IMR-90 (cell line): Measurements from ENCODE around the gene CMSS1. TPM values are rescaled to one million over a fixed set of nuclear protein-coding genes. Genes with fewer than 3 reads are reported as not detected.
A peak's percentile ranks its signal among the peaks of the same experiment; 100 is the strongest.

Source experiments
- ATAC-seq: fragments of 200-7000 bp; cut with Tn5 transposase; 2 replicates; pipeline ENCODE4 v1.9.1; 2020; ENCODE audit warnings: low read depth, mild to moderate bottlenecking, moderate library complexity
- BruUV-seq: library from RNA; stranded (reverse); fragments of 400-500 nt; replicated peaks from 2 replicates; lab custom pipeline; 2021; lab: Mats Ljungman, UMichigan
- CTCF ChIA-PET: fragments of 300-600 bp; formaldehyde crosslinking; extraction: SDS; loops from one replicate; lab custom pipeline; 2021; ENCODE audit warnings: antibody characterized with exemption; lab: Yijun Ruan, JAX
- POLR2A ChIA-PET: fragments of 300-600 bp; sonication (Branson Sonifier 250); formaldehyde crosslinking; loops from one replicate; lab custom pipeline; 2022; ENCODE audit warnings: antibody characterized with exemption; ENCODE audit not compliant: unreplicated experiment; lab: Charles Lee
- DNase-seq: peaks from one replicate; pipeline ENCODE4 v3.0.0; 2013
- H2AFZ ChIP-seq: replicated peaks from 2 replicates; pipeline ENCODE3; 2013; ENCODE audit warnings: low read length, mild to moderate bottlenecking; ENCODE audit not compliant: poor library complexity
- H2AK5ac ChIP-seq: 2 replicates; pipeline ENCODE4 v1.6.1; 2013; ENCODE audit warnings: low read depth, low read length, inconsistent platforms
- H2AK9ac ChIP-seq: replicated peaks from 2 replicates; pipeline ENCODE3; 2013; ENCODE audit warnings: mild to moderate bottlenecking, low read depth, low read length, moderate library complexity; ENCODE audit not compliant: poor library complexity
- H2BK120ac ChIP-seq: 2 replicates; pipeline ENCODE4 v1.6.1; 2013; ENCODE audit warnings: low read depth, low read length, inconsistent platforms
- H2BK15ac ChIP-seq: 3 replicates; pipeline ENCODE4 v1.6.1; 2013; ENCODE audit warnings: low read depth, low read length, inconsistent platforms
- H2BK20ac ChIP-seq: 2 replicates; pipeline ENCODE4 v1.6.1; 2013; ENCODE audit warnings: low read depth, mild to moderate bottlenecking, inconsistent platforms, low read length, moderate library complexity
- H2BK5ac ChIP-seq: 2 replicates; pipeline ENCODE4 v1.6.1; 2013; ENCODE audit warnings: mild to moderate bottlenecking, low read depth, low read length, inconsistent platforms; ENCODE audit not compliant: poor library complexity, severe bottlenecking
- H3K14ac ChIP-seq: replicated peaks from 2 replicates; pipeline ENCODE4 v1.6.1; 2013; ENCODE audit warnings: low read depth, low read length, inconsistent platforms
- H3K18ac ChIP-seq: 2 replicates; pipeline ENCODE4 v1.6.1; 2013; ENCODE audit warnings: low read depth, low read length, control low read depth
- H3K23ac ChIP-seq: 2 replicates; pipeline ENCODE4 v1.6.1; 2013; ENCODE audit warnings: low read depth, low read length, inconsistent platforms
- H3K27ac ChIP-seq: 2 replicates; pipeline ENCODE4 v1.5.1; 2013; ENCODE audit warnings: mild to moderate bottlenecking, control low read depth, low read length; ENCODE audit not compliant: insufficient read depth
- H3K27me3 ChIP-seq: 2 replicates; pipeline ENCODE4 v1.6.1; 2013; ENCODE audit warnings: low read length; ENCODE audit not compliant: control insufficient read depth, insufficient read depth
- H3K36me3 ChIP-seq: 2 replicates; pipeline ENCODE4 v1.6.1; 2013; ENCODE audit warnings: low read length, mixed read lengths; ENCODE audit not compliant: control insufficient read depth, insufficient read depth
- H3K4ac ChIP-seq: 2 replicates; pipeline ENCODE4 v1.6.1; 2013; ENCODE audit warnings: low read depth, low read length, inconsistent platforms
- H3K4me1 ChIP-seq: 2 replicates; pipeline ENCODE4 v1.6.1; 2013; ENCODE audit warnings: low read length, mixed read lengths; ENCODE audit not compliant: control insufficient read depth, insufficient read depth
- H3K4me2 ChIP-seq: 2 replicates; pipeline ENCODE4 v1.6.1; 2013; ENCODE audit warnings: low read depth, mild to moderate bottlenecking, control low read depth, low read length, moderate library complexity
- H3K4me3 ChIP-seq: 2 replicates; pipeline ENCODE4 v1.5.1; 2013; ENCODE audit warnings: low read depth, mild to moderate bottlenecking, control low read depth, low read length, moderate library complexity; ENCODE audit not compliant: insufficient read depth
- H3K56ac ChIP-seq: 2 replicates; pipeline ENCODE4 v1.6.1; 2013; ENCODE audit warnings: low read length, inconsistent platforms; ENCODE audit not compliant: insufficient read depth; ENCODE audit errors: extremely low read depth
- H3K79me1 ChIP-seq, 2 experiments: 2 replicates each; pipeline ENCODE4 v1.6.1; 2013; ENCODE audit warnings: low read length in 2 of 2, inconsistent platforms in 1 of 2, low read depth in 1 of 2
- H3K9ac ChIP-seq: 2 replicates; pipeline ENCODE4 v1.6.1; 2013; ENCODE audit warnings: low read depth, low read length, control low read depth
- H3K9me1 ChIP-seq: 2 replicates; pipeline ENCODE4 v1.6.1; 2013; ENCODE audit warnings: low read length, inconsistent platforms; ENCODE audit not compliant: insufficient read depth
- H3K9me3 ChIP-seq: 2 replicates; pipeline ENCODE4 v1.6.1; 2013; ENCODE audit warnings: low read length; ENCODE audit not compliant: control insufficient read depth, insufficient read depth
- H4K20me1 ChIP-seq: 2 replicates; pipeline ENCODE4 v1.6.1; 2013; ENCODE audit warnings: low read length, inconsistent platforms; ENCODE audit not compliant: insufficient read depth
- H4K5ac ChIP-seq: 2 replicates; pipeline ENCODE4 v1.6.1; 2013; ENCODE audit warnings: mild to moderate bottlenecking, low read depth, low read length, control low read depth
- H4K8ac ChIP-seq, 2 experiments: 2 replicates each; pipeline ENCODE4 v1.6.1; 2013; ENCODE audit warnings: low read depth in 2 of 2, low read length in 2 of 2, control low read depth in 1 of 2, inconsistent platforms in 1 of 2
- H4K91ac ChIP-seq: 2 replicates; pipeline ENCODE4 v1.6.1; 2013; ENCODE audit warnings: low read depth, low read length, inconsistent platforms; ENCODE audit not compliant: insufficient read depth
- BHLHE40 ChIP-seq: fragments of 150-350 bp; IDR thresholded peaks from 2 replicates; pipeline ENCODE4 v1.6.1; 2016; ENCODE audit warnings: mild to moderate bottlenecking, low read depth, low read length
- CTCF ChIP-seq: conservative IDR thresholded peaks from 2 replicates; pipeline ENCODE4 v1.5.1; 2012; ENCODE audit warnings: mild to moderate bottlenecking, low read depth, low read length, improper control_type of control experiment
- FOS ChIP-seq: fragments of 150-350 bp; IDR thresholded peaks from 2 replicates; pipeline ENCODE4 v1.6.1; 2016; ENCODE audit warnings: low read depth, low read length
- MXI1 ChIP-seq: IDR thresholded peaks from 2 replicates; pipeline ENCODE4 v1.6.1; 2012; ENCODE audit warnings: low read depth, mild to moderate bottlenecking, low read length, moderate library complexity, borderline replicate concordance
- NFE2L2 ChIP-seq: fragments of 150-350 bp; IDR thresholded peaks from 2 replicates; pipeline ENCODE4 v1.6.1; 2016; ENCODE audit warnings: low read depth, mild to moderate bottlenecking, low read length
- POLR2A ChIP-seq: IDR thresholded peaks from 2 replicates; pipeline ENCODE4 v1.6.1; 2012; ENCODE audit warnings: mild to moderate bottlenecking, low read depth, low read length
- RAD21 ChIP-seq: IDR thresholded peaks from 2 replicates; pipeline ENCODE4 v1.6.1; 2012; ENCODE audit warnings: low read length, improper control_type of control experiment
- RCOR1 ChIP-seq: IDR thresholded peaks from 2 replicates; pipeline ENCODE4 v1.6.1; 2012; ENCODE audit warnings: mild to moderate bottlenecking, low read length, improper control_type of control experiment; ENCODE audit not compliant: insufficient replicate concordance
- RFX5 ChIP-seq: IDR thresholded peaks from 2 replicates; pipeline ENCODE4 v1.8.0; 2012; ENCODE audit warnings: low read depth, mild to moderate bottlenecking, low read length, moderate library complexity
- SMC3 ChIP-seq: fragments of 150-350 bp; IDR thresholded peaks from 2 replicates; pipeline ENCODE4 v1.6.1; 2016; ENCODE audit warnings: low read depth, mild to moderate bottlenecking, antibody characterized with exemption, low read length, moderate library complexity
- WGBS, 2 experiments: methylation state at CpG; one replicate each; pipeline versions ENCODE4 v1.1.5 to v1.1.7; 2013; ENCODE audit warnings: missing lambda C conversion rate in 2 of 2; ENCODE audit not compliant: insufficient read length in 1 of 2; ENCODE audit errors: extremely low coverage in 2 of 2; 5-methylcytosine and 5-hydroxymethylcytosine counted together
- dilution Hi-C: fragments of 300-500 bp; cut with HindIII; formaldehyde crosslinking; loops from one replicate; pipeline ENCODE4 v1.14.3; 2018; ENCODE audit warnings: low sequenced_read_pairs; ENCODE audit not compliant: unreplicated experiment
- in situ Hi-C: fragments of 300-500 bp; cut with MboI; formaldehyde crosslinking; loops from 3 replicates; pipeline ENCODE4 v1.14.3; 2019; ENCODE audit warnings: low sequenced_read_pairs, inconsistent platforms, mixed read lengths
- intact Hi-C: fragments of 100-400 bp; cut with micrococcal nuclease; formaldehyde crosslinking; loops from 2 replicates; pipeline ENCODE4 v1.10.0; 2022
- polyA plus RNA-seq, 3 experiments: library from polyadenylated mRNA; depleted of rRNA; stranded (reverse); fragments of >200 nt; gene quantifications; 2 replicates each; pipeline ENCODE4 v1.2.3, GENCODE V29; 2012; ENCODE audit warnings: low replicate concordance in 1 of 3
- total RNA-seq: library from RNA; depleted of rRNA; stranded (reverse); fragments of >200 nt; gene quantifications from 2 replicates; pipeline ENCODE4 v1.2.3, GENCODE V29; 2012
- TF ChIP-seq, protein P1 (sequence below): fragments of 150-350 bp; IDR thresholded peaks from 2 replicates; pipeline ENCODE4 v1.6.1; 2016; ENCODE audit warnings: low read depth, mild to moderate bottlenecking, low read length, moderate library complexity, borderline replicate concordance

The CMSS1 gene
- total and polyA plus RNA-seq, 2 of the 4 experiments (the other 2 are of a cell fraction) = 12.5 to 13.6 TPM

DNA sequence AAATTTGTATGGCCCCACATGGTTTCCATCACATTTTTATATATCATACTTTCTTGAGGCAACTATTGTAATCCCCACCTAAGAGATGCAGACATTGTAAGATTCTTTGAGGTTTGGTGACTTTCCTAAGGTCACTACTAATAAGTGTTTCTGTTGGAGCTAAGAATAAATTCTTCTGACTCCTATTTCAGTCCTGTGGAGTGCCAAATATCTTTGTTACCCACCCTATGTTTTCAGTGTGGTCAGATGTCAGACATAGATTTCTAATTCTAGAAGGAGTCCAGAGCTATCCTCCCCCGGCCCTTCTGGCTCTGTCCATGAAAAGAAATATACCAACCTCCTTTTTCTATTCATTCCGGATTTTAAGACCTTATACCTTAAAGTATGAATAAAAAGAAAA is 342.9 kb downstream of the CMSS1 start:
- no peak overlapping the region for H4K91ac ChIP-seq
- no peak overlapping the region for H4K8ac ChIP-seq
- H2BK120ac ChIP-seq = peak overlapping the region; percentile 53; the same call in 1 of the 2 replicates
- no peak overlapping the region for H3K4me2 ChIP-seq
- H3K4ac ChIP-seq = peak overlapping the region; percentile 17; the same call in 1 of the 2 replicates
- no peak overlapping the region for H2AFZ ChIP-seq
- no peak overlapping the region for H3K9ac ChIP-seq
- H4K5ac ChIP-seq = 0 out of 2 replicates have a peak overlapping the region, but pooled peaks have one; percentile 23
- H2AK9ac ChIP-seq = no peak overlapping the region
- H3K36me3 ChIP-seq = no peaks in the 10 kb centered on the region
- ATAC-seq = no peak
- no peaks in the 10 kb centered on the region for H3K27me3 ChIP-seq
- TF ChIP-seq RAD21 (no peak), SMC3 (no peak), FOS (no peak), NFE2L2 (no peak), POLR2A (no peak), RFX5 (no peak), CTCF (no peak), RCOR1 (no peak), MXI1 (no peak), BHLHE40 (no peak)
- TF ChIP-seq, protein P1, sequence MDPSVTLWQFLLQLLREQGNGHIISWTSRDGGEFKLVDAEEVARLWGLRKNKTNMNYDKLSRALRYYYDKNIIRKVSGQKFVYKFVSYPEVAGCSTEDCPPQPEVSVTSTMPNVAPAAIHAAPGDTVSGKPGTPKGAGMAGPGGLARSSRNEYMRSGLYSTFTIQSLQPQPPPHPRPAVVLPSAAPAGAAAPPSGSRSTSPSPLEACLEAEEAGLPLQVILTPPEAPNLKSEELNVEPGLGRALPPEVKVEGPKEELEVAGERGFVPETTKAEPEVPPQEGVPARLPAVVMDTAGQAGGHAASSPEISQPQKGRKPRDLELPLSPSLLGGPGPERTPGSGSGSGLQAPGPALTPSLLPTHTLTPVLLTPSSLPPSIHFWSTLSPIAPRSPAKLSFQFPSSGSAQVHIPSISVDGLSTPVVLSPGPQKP = no peak
- H2BK15ac ChIP-seq = no peak overlapping the region
- H3K27ac ChIP-seq = no peak overlapping the region
- peak overlapping the region; percentile 67; the same call in 1 of the 2 replicates for H3K14ac ChIP-seq
- BruUV-seq = no TSS peak
- no CpG with 5 or more reads among the region's 2 CpGs for WGBS, 2 experiments
- no peak overlapping the region for H3K56ac ChIP-seq
- dilution Hi-C loops = no loop called here
- peak overlapping the region; percentile 57; the same call in 1 of the 2 replicates for H2BK20ac ChIP-seq
- peaks cover 5% of the 10 kb centered on the region for H3K4me1 ChIP-seq
- H3K9me1 ChIP-seq = no peaks in the 10 kb centered on the region; the same call in 1 of the 2 replicates
- CTCF ChIA-PET = interaction anchor here (0.5 kb wide), 1 partner anchor 43 kb away, joined by 3 read pairs; no protein-coding TSS in a partner anchor
- peaks cover 2% of the 10 kb centered on the region; the same call in 1 of the 2 replicates for H3K9me3 ChIP-seq
- H3K79me1 ChIP-seq = no peaks in the 10 kb centered on the region
- no peak overlapping the region for H3K4me3 ChIP-seq
- H3K23ac ChIP-seq = no peak overlapping the region
- no peak for DNase-seq
- H2AK5ac ChIP-seq = no peak overlapping the region
- POLR2A ChIA-PET = no interaction called here
- peak overlapping the region; percentile 50; the same call in 1 of the 2 replicates for H3K18ac ChIP-seq
- peak overlapping the region; percentile 78 for H2BK5ac ChIP-seq
- in situ Hi-C loops = no loop called here
- intact Hi-C loops = no loop called here
- H4K20me1 ChIP-seq = no peaks in the 10 kb centered on the region
